Measurements from ENCODE around the gene SPRED2.

SPRED2 gene

GRCh38 chr2:65396348-65397026, 35.9 kb downstream of the SPRED2 start:
- peaks cover 0 to 18% of the 10 kb centered on the region in 2 donors for H3K4me1 ChIP-seq (ENCODE audit: control insufficient read depth in 2 of 2, insufficient read depth in 1 of 2, low read depth in 1 of 2, low read length in 2 of 2)
- peaks cover 8% of the 10 kb centered on the region for H3K79me1 ChIP-seq (ENCODE audit: low read depth, low read length)
- no CpG with 5 or more reads among the region's 7 CpGs for WGBS, 2 donors (ENCODE audit: extremely low coverage in 2 of 2, insufficient read length in 2 of 2, insufficient replicate concordance in 1 of 2)
- H4K8ac ChIP-seq (ENCODE audit: low read depth, low read length): no peak overlapping the region
- H3K4me2 ChIP-seq (ENCODE audit: insufficient read depth, low read length, poor library complexity, severe bottlenecking): no peak overlapping the region
- no peak overlapping the region for H2AFZ ChIP-seq (ENCODE audit: low read length)
- H3K4me3 ChIP-seq (ENCODE audit: low read length in 2 of 2): no peak overlapping the region
- no peak overlapping the region for H3K9ac ChIP-seq (ENCODE audit: low read depth, low read length, poor library complexity)
- no peak overlapping the region for H2BK15ac ChIP-seq (ENCODE audit: low read length)
- H3K9me3 ChIP-seq (replicated peaks in 1 of 2; ENCODE audit: control insufficient read depth in 2 of 2, insufficient read depth in 1 of 2, low read depth in 1 of 2, low read length in 2 of 2): peaks cover 0 to 3% of the 10 kb centered on the region in 2 donors
- H3K27ac ChIP-seq (replicated peaks; ENCODE audit: low read length): no peak overlapping the region
- no peak overlapping the region for H2BK5ac ChIP-seq (ENCODE audit: low read length)
- H4K91ac ChIP-seq (ENCODE audit: low read depth, low read length, poor library complexity): no peak overlapping the region
- no peak for DNase-seq (ENCODE audit: low spot score)
- no peak overlapping the region for H3K18ac ChIP-seq (ENCODE audit: low read length)
- H2BK12ac ChIP-seq (ENCODE audit: low read length): no peak overlapping the region
- no peak overlapping the region for H2BK120ac ChIP-seq (ENCODE audit: low read depth, low read length)
- H3K36me3 ChIP-seq (replicated peaks in 1 of 2; ENCODE audit: control insufficient read depth in 2 of 2, insufficient read depth in 2 of 2, low read length in 2 of 2): no peaks in the 10 kb centered on the region
- no peak overlapping the region for H3K14ac ChIP-seq (ENCODE audit: low read length)
- no peak overlapping the region for H3K23ac ChIP-seq (ENCODE audit: low read depth, low read length, poor library complexity)
- no peak overlapping the region for H2AK5ac ChIP-seq (ENCODE audit: low read depth, low read length)
- no peaks in the 10 kb centered on the region for H3K27me3 ChIP-seq (ENCODE audit: control insufficient read depth in 3 of 3, insufficient read depth in 3 of 3, low read depth in 1 of 3, low read length in 3 of 3)
- no peak overlapping the region for H3K4ac ChIP-seq (ENCODE audit: low read length)

- Histone ChIP-seq H3K18ac (ENCODE audit: low read length) (no peak overlapping the region), H3K79me1 (ENCODE audit: low read depth, low read length) (peaks cover 8% of the 10 kb centered on the region), H3K4me3 (ENCODE audit: low read length in 2 of 2) (no peak overlapping the region), H3K27me3 (ENCODE audit: control insufficient read depth in 3 of 3, insufficient read depth in 3 of 3, low read depth in 1 of 3, low read length in 3 of 3) (no peaks in the 10 kb centered on the region), H2AFZ (ENCODE audit: low read length) (no peak overlapping the region), H3K4ac (ENCODE audit: low read length) (no peak overlapping the region), H2BK12ac (ENCODE audit: low read length) (no peak overlapping the region), H3K14ac (ENCODE audit: low read length) (no peak overlapping the region), H2BK5ac (ENCODE audit: low read length) (no peak overlapping the region), H3K27ac (replicated peaks; ENCODE audit: low read length) (no peak overlapping the region), H3K9me3 (replicated peaks in 1 of 2; ENCODE audit: control insufficient read depth in 2 of 2, insufficient read depth in 1 of 2, low read depth in 1 of 2, low read length in 2 of 2) (peaks cover 0 to 3% of the 10 kb centered on the region in 2 donors), H3K36me3 (replicated peaks in 1 of 2; ENCODE audit: control insufficient read depth in 2 of 2, insufficient read depth in 2 of 2, low read length in 2 of 2) (no peaks in the 10 kb centered on the region), H3K4me2 (ENCODE audit: insufficient read depth, low read length, poor library complexity, severe bottlenecking) (no peak overlapping the region), H3K23ac (ENCODE audit: low read depth, low read length, poor library complexity) (no peak overlapping the region), H2BK120ac (ENCODE audit: low read depth, low read length) (no peak overlapping the region), H2BK15ac (ENCODE audit: low read length) (no peak overlapping the region), H3K9ac (ENCODE audit: low read depth, low read length, poor library complexity) (no peak overlapping the region), H4K91ac (ENCODE audit: low read depth, low read length, poor library complexity) (no peak overlapping the region), H4K8ac (ENCODE audit: low read depth, low read length) (no peak overlapping the region), H2AK5ac (ENCODE audit: low read depth, low read length) (no peak overlapping the region), H3K4me1 (ENCODE audit: control insufficient read depth in 2 of 2, insufficient read depth in 1 of 2, low read depth in 1 of 2, low read length in 2 of 2) (peaks cover 0 to 18% of the 10 kb centered on the region in 2 donors)
- no CpG with 5 or more reads among the region's 5 CpGs for WGBS, 2 donors (ENCODE audit: extremely low coverage in 2 of 2, insufficient read length in 2 of 2, insufficient replicate concordance in 1 of 2)
- DNase-seq (ENCODE audit: low spot score): no peak
Observed at GRCh38 chr2:65395621-65396347, 36.6 kb downstream of the SPRED2 start.

GRCh38 chr2:65393743-65394422, 38.5 kb downstream of the SPRED2 start:
- Histone ChIP-seq H3K27ac (replicated peaks; ENCODE audit: low read length) (no peak overlapping the region), H3K9me3 (replicated peaks in 1 of 2; ENCODE audit: control insufficient read depth in 2 of 2, insufficient read depth in 1 of 2, low read depth in 1 of 2, low read length in 2 of 2) (peaks cover 0 to 3% of the 10 kb centered on the region in 2 donors), H2BK15ac (ENCODE audit: low read length) (no peak overlapping the region), H3K36me3 (replicated peaks in 1 of 2; ENCODE audit: control insufficient read depth in 2 of 2, insufficient read depth in 2 of 2, low read length in 2 of 2) (no peaks in the 10 kb centered on the region), H3K27me3 (ENCODE audit: control insufficient read depth in 3 of 3, insufficient read depth in 3 of 3, low read depth in 1 of 3, low read length in 3 of 3) (no peaks in the 10 kb centered on the region), H2AFZ (ENCODE audit: low read length) (no peak overlapping the region), H3K18ac (ENCODE audit: low read length) (no peak overlapping the region), H3K14ac (ENCODE audit: low read length) (no peak overlapping the region), H4K91ac (ENCODE audit: low read depth, low read length, poor library complexity) (no peak overlapping the region), H2BK120ac (ENCODE audit: low read depth, low read length) (no peak overlapping the region), H3K4me1 (ENCODE audit: control insufficient read depth in 2 of 2, insufficient read depth in 1 of 2, low read depth in 1 of 2, low read length in 2 of 2) (peaks cover 6 to 19% of the 10 kb centered on the region in 2 donors), H4K8ac (ENCODE audit: low read depth, low read length) (no peak overlapping the region), H2BK12ac (ENCODE audit: low read length) (no peak overlapping the region), H3K79me1 (ENCODE audit: low read depth, low read length) (peaks cover 8% of the 10 kb centered on the region), H2AK5ac (ENCODE audit: low read depth, low read length) (no peak overlapping the region), H3K4ac (ENCODE audit: low read length) (no peak overlapping the region), H3K9ac (ENCODE audit: low read depth, low read length, poor library complexity) (no peak overlapping the region), H3K4me2 (ENCODE audit: insufficient read depth, low read length, poor library complexity, severe bottlenecking) (no peak overlapping the region), H2BK5ac (ENCODE audit: low read length) (no peak overlapping the region), H3K23ac (ENCODE audit: low read depth, low read length, poor library complexity) (no peak overlapping the region), H3K4me3 (ENCODE audit: low read length in 2 of 2) (no peak overlapping the region)
- no CpG with 5 or more reads among the region's 3 CpGs for WGBS, 2 donors (ENCODE audit: extremely low coverage in 2 of 2, insufficient read length in 2 of 2, insufficient replicate concordance in 1 of 2)
- no peak for DNase-seq (ENCODE audit: low spot score)

GRCh38 chr2:65393046-65393445, 39.4 kb downstream of the SPRED2 start:
- Histone ChIP-seq H3K14ac (ENCODE audit: low read length) (no peak overlapping the region), H3K9me3 (replicated peaks in 1 of 2; ENCODE audit: control insufficient read depth in 2 of 2, insufficient read depth in 1 of 2, low read depth in 1 of 2, low read length in 2 of 2) (no peaks in the 10 kb centered on the region), H2BK15ac (ENCODE audit: low read length) (no peak overlapping the region), H4K8ac (ENCODE audit: low read depth, low read length) (no peak overlapping the region), H3K9ac (ENCODE audit: low read depth, low read length, poor library complexity) (no peak overlapping the region), H3K27me3 (ENCODE audit: control insufficient read depth in 3 of 3, insufficient read depth in 3 of 3, low read depth in 1 of 3, low read length in 3 of 3) (no peaks in the 10 kb centered on the region), H3K4me1 (ENCODE audit: control insufficient read depth in 2 of 2, insufficient read depth in 1 of 2, low read depth in 1 of 2, low read length in 2 of 2) (peaks cover 14 to 24% of the 10 kb centered on the region in 2 donors), H2BK5ac (ENCODE audit: low read length) (no peak overlapping the region), H2BK120ac (ENCODE audit: low read depth, low read length) (no peak overlapping the region), H3K4me3 (ENCODE audit: low read length in 2 of 2) (no peak overlapping the region), H3K23ac (ENCODE audit: low read depth, low read length, poor library complexity) (no peak overlapping the region), H3K27ac (replicated peaks; ENCODE audit: low read length) (no peak overlapping the region), H4K91ac (ENCODE audit: low read depth, low read length, poor library complexity) (no peak overlapping the region), H3K4me2 (ENCODE audit: insufficient read depth, low read length, poor library complexity, severe bottlenecking) (no peak overlapping the region), H3K79me1 (ENCODE audit: low read depth, low read length) (peaks cover 7% of the 10 kb centered on the region), H3K4ac (ENCODE audit: low read length) (no peak overlapping the region), H2AK5ac (ENCODE audit: low read depth, low read length) (no peak overlapping the region), H3K18ac (ENCODE audit: low read length) (no peak overlapping the region), H2AFZ (ENCODE audit: low read length) (no peak overlapping the region), H3K36me3 (replicated peaks in 1 of 2; ENCODE audit: control insufficient read depth in 2 of 2, insufficient read depth in 2 of 2, low read length in 2 of 2) (peaks cover 0 to 3% of the 10 kb centered on the region in 2 donors), H2BK12ac (ENCODE audit: low read length) (no peak overlapping the region)
- no CpG with 5 or more reads among the region's 3 CpGs for WGBS, 2 donors (ENCODE audit: extremely low coverage in 2 of 2, insufficient read length in 2 of 2, insufficient replicate concordance in 1 of 2)
- DNase-seq (ENCODE audit: low spot score): no peak

Data from neuronal stem cell (in vitro differentiated cells).